Left lung (tissue), 10 donors: Measurements from ENCODE around the gene PROM1. TPM values are rescaled to one million over a fixed set of nuclear protein-coding genes. Genes with fewer than 3 reads are reported as not detected.

Experiments used
- ATAC-seq: fragments of 200-7000 bp; cut with Tn5 transposase; one replicate; pipeline ENCODE4 v1.9.1; 2020; ENCODE audit warnings: moderate library complexity
- DNase-seq, 4 donors: peaks; one replicate each; pipeline ENCODE4 v3.0.0-alpha.2; 2013 to 2020
- H3K27ac ChIP-seq, 2 donors: fragments of 200-600 bp; sonication (generic) in 1 of 2; one replicate each; pipeline versions ENCODE4 v1.5.0 to v1.8.0; 2020 to 2021
- H3K27me3 ChIP-seq, 2 donors: fragments of 200-600 bp; sonication (generic) in 1 of 2; one replicate each; pipeline versions ENCODE4 v1.5.0 to v1.8.0; 2020 to 2021
- H3K36me3 ChIP-seq, 2 donors: fragments of 200-600 bp; sonication (generic) in 1 of 2; one replicate each; pipeline versions ENCODE4 v1.5.0 to v1.8.0; 2020 to 2021
- H3K4me1 ChIP-seq, 2 donors: fragments of 200-600 bp; one replicate each; pipeline ENCODE4 v1.8.0; 2021
- H3K4me3 ChIP-seq, 2 donors: fragments of 200-600 bp; sonication (generic) in 1 of 2; one replicate each; pipeline versions ENCODE4 v1.5.0 to v1.8.0; 2020 to 2021; ENCODE audit warnings: mild to moderate bottlenecking in 1 of 2
- H3K9me3 ChIP-seq, 2 donors: fragments of 200-600 bp; sonication (generic) in 1 of 2; one replicate each; pipeline versions ENCODE4 v1.5.0 to v1.8.0; 2020 to 2021
- CTCF ChIP-seq, 2 donors: fragments of 200-600 bp; sonication (generic) in 1 of 2; IDR thresholded peaks; one replicate each; pipeline versions ENCODE4 v1.5.0 to v1.8.0; 2021; ENCODE audit warnings: antibody characterized with exemption in 2 of 2
- intact Hi-C, 2 donors: fragments of 100-400 bp; cut with DNase I; formaldehyde crosslinking; loops; one replicate each; pipeline versions ENCODE4 v1.11.2 to v1.14.2; 2022
- polyA plus RNA-seq, 6 donors: library from polyadenylated mRNA; unstranded; fragments of 120-200 nt; gene quantifications; one replicate each; pipeline ENCODE4 v1.2.1, GENCODE V29; 2013; ENCODE audit not compliant: insufficient read length in 6 of 6
- total RNA-seq, 2 donors: library from RNA; stranded (reverse); fragmentation: NEBNext Ultra II Directional; extraction: Animal tissue kit (Norgen Biotek cat#: 25700); gene quantifications; one replicate each; pipeline ENCODE4 v1.2.1, GENCODE V29; 2021
- donor health status: DM: no; HTN: yes; CAD: no.
- donor health status: DM: no; HTN: no; CAD: no.

Gene PROM1
- total and polyA plus RNA-seq, 8 donors: 11.2 to 37.1 (median 25.2) TPM; not detected in 1

GRCh38 chr4:16051132-16051531 is 32.7 kb downstream of the PROM1 start:
- DNase-seq (no peak), ATAC-seq (no peak)
- no peak overlapping the region for H3K27ac ChIP-seq
- no peaks in the 10 kb centered on the region for H3K36me3 ChIP-seq
- TF ChIP-seq CTCF (IDR thresholded peaks at IDR 0.05): no peak
- peaks cover 0 to 2% of the 10 kb centered on the region in 2 donors for H3K27me3 ChIP-seq
- no peaks in the 10 kb centered on the region for H3K9me3 ChIP-seq
- H3K4me3 ChIP-seq: no peak overlapping the region
- H3K4me1 ChIP-seq: peaks cover 0 to 5% of the 10 kb centered on the region in 2 donors
- intact Hi-C loops: no loop called here

GRCh38 chr4:16050669-16051068 is 33.2 kb downstream of the PROM1 start:
- H3K27me3 ChIP-seq: peaks cover 0 to 2% of the 10 kb centered on the region in 2 donors
- no peak for TF ChIP-seq CTCF (IDR thresholded peaks at IDR 0.05)
- H3K4me3 ChIP-seq: no peak overlapping the region
- intact Hi-C loops: no loop called here
- H3K9me3 ChIP-seq: no peaks in the 10 kb centered on the region
- no peak overlapping the region for H3K27ac ChIP-seq
- ATAC-seq: no peak
- no peaks in the 10 kb centered on the region for H3K36me3 ChIP-seq
- peaks cover 0 to under 1% of the 10 kb centered on the region in 2 donors for H3K4me1 ChIP-seq
- DNase-seq: no peak

GRCh38 chr4:16048619-16049419 is 35.0 kb downstream of the PROM1 start:
- Histone ChIP-seq H3K27ac (no peak overlapping the region), H3K36me3 (no peaks in the 10 kb centered on the region), H3K27me3 (peaks cover 0 to 2% of the 10 kb centered on the region in 2 donors), H3K4me1 (no peaks in the 10 kb centered on the region), H3K4me3 (no peak overlapping the region), H3K9me3 (no peaks in the 10 kb centered on the region)
- TF ChIP-seq CTCF (IDR thresholded peaks at IDR 0.05): no peak
- no peak for DNase-seq
- ATAC-seq: no peak
- intact Hi-C loops: no loop called here

- Histone ChIP-seq H3K27me3 (peaks cover 0 to 2% of the 10 kb centered on the region in 2 donors), H3K9me3 (no peaks in the 10 kb centered on the region), H3K4me1 (no peaks in the 10 kb centered on the region), H3K36me3 (no peaks in the 10 kb centered on the region), H3K27ac (no peak overlapping the region), H3K4me3 (no peak overlapping the region)
- intact Hi-C loops: no loop called here
- ATAC-seq (no peak), DNase-seq (no peak)
- no peak for TF ChIP-seq CTCF (IDR thresholded peaks at IDR 0.05)
Measured at GRCh38 chr4:16045687-16046086, 38.1 kb downstream of the PROM1 start.

GRCh38 chr4:16043642-16044498 is 40.0 kb downstream of the PROM1 start:
- no peak for TF ChIP-seq CTCF (IDR thresholded peaks at IDR 0.05)

More at GRCh38 chr4:16043642-16044498, 40.0 kb downstream of the PROM1 start:
- Histone ChIP-seq H3K9me3 (no peaks in the 10 kb centered on the region), H3K27ac (no peak overlapping the region), H3K4me3 (no peak overlapping the region), H3K36me3 (no peaks in the 10 kb centered on the region), H3K4me1 (no peaks in the 10 kb centered on the region), H3K27me3 (peaks cover 0 to 2% of the 10 kb centered on the region in 2 donors)
- peak in 1 of 4 donors; percentile 60 for DNase-seq
- intact Hi-C loops: no loop called here
- ATAC-seq: peak; percentile 68
